ENCODE measurements around the gene ABLIM2. TPM values are rescaled to one million over a fixed set of nuclear protein-coding genes. Genes with fewer than 3 reads are reported as not detected.
A peak's percentile ranks its signal among the peaks of the same experiment; 100 is the strongest.

Gene ABLIM2
- total and polyA plus RNA-seq, 2 of the 13 experiments (the other 11 are each of a cell fraction or from before 2014, with no cell fraction given): 0.20 to 0.37 TPM

GRCh38 chr4:7960790-7961655 lies 197.6 kb downstream of the ABLIM2 start:
- Histone ChIP-seq H2AFZ (ENCODE audit: low read length) (no peak overlapping the region), H3K4me3 (replicated peaks in 1 of 3; ENCODE audit: insufficient read depth in 1 of 3, low read depth in 2 of 3, low read length in 3 of 3) (no peak overlapping the region), H3K27ac (ENCODE audit: extremely low read length, insufficient read depth, low read length) (no peak overlapping the region), H3K4me2 (ENCODE audit: low read depth, low read length) (peak overlapping the region; percentile 18; the same call in 1 of the 2 replicates), H3K9me3 (ENCODE audit: low read length) (no peaks in the 10 kb centered on the region), H3K36me3 (replicated peaks in 1 of 2; ENCODE audit: control insufficient read depth in 1 of 2, insufficient read depth in 2 of 2, low read length in 2 of 2) (no peaks in the 10 kb centered on the region), H3K79me2 (ENCODE audit: insufficient read depth, low read length) (no peaks in the 10 kb centered on the region), H3K4me1 (ENCODE audit: insufficient read depth, low read length) (peaks cover 78% of the 10 kb centered on the region), H4K20me1 (ENCODE audit: insufficient read depth, low read length) (no peaks in the 10 kb centered on the region), H3K27me3 (ENCODE audit: control insufficient read depth in 1 of 2, insufficient read depth in 2 of 2, low read length in 2 of 2) (peaks cover 0 to 37% of the 10 kb centered on the region in 2 experiments; a peak in 4 of 5 replicates), H3K9ac (ENCODE audit: insufficient read depth, low read depth, low read length) (no peak overlapping the region)
- 0 out of 2 replicates have a peak, but pooled peaks have one; percentile 13 for TF ChIP-seq ZNF770 (CRISPR knock-in tag; IDR thresholded peaks at IDR 0.05)
- no peak for TF ChIP-seq ATAD3A (CRISPR knock-in tag; IDR thresholded peaks at IDR 0.05)
- CTCF ChIA-PET (ENCODE audit: low intra/inter-chr PET ratio, low total read pairs): no interaction called here
- whole genome bisulfite sequencing (ENCODE audit: low lambda C conversion rate): 26% methylated on average over 16 of the region's 19 CpGs
- DNase-seq (ENCODE audit: low spot score): no peak
- intact Hi-C loops (cut with micrococcal nuclease; ENCODE audit: unreplicated experiment) (no loop called here), in situ Hi-C loops (cut with HindIII; ENCODE audit: extremely low pct_ligation_motif_present, low pct_unique_long_range_greater_than_20kb) (no loop called here)
- FAIRE-seq: no peak
- no TSS peak for BruUV-seq (replicated peaks)
- no peak for ATAC-seq
- POLR2A ChIA-PET: no interaction called here

GRCh38 chr4:7960017-7960789 lies 198.4 kb downstream of the ABLIM2 start:
- Histone ChIP-seq H3K9ac (ENCODE audit: insufficient read depth, low read depth, low read length) (no peak overlapping the region), H3K4me3 (replicated peaks in 1 of 3; ENCODE audit: insufficient read depth in 1 of 3, low read depth in 2 of 3, low read length in 3 of 3) (no peak overlapping the region), H3K79me2 (ENCODE audit: insufficient read depth, low read length) (no peaks in the 10 kb centered on the region), H3K4me2 (ENCODE audit: low read depth, low read length) (no peak overlapping the region), H3K9me3 (ENCODE audit: low read length) (no peaks in the 10 kb centered on the region), H4K20me1 (ENCODE audit: insufficient read depth, low read length) (no peaks in the 10 kb centered on the region), H2AFZ (ENCODE audit: low read length) (no peak overlapping the region), H3K4me1 (ENCODE audit: insufficient read depth, low read length) (peaks cover 71% of the 10 kb centered on the region), H3K27me3 (ENCODE audit: control insufficient read depth in 1 of 2, insufficient read depth in 2 of 2, low read length in 2 of 2) (peaks cover 0 to 29% of the 10 kb centered on the region in 2 experiments; a peak in 4 of 5 replicates), H3K36me3 (replicated peaks in 1 of 2; ENCODE audit: control insufficient read depth in 1 of 2, insufficient read depth in 2 of 2, low read length in 2 of 2) (no peaks in the 10 kb centered on the region), H3K27ac (ENCODE audit: extremely low read length, insufficient read depth, low read length) (no peak overlapping the region)
- WGBS (ENCODE audit: low lambda C conversion rate): 32% methylated on average over 6 of the region's 11 CpGs
- intact Hi-C loops (cut with micrococcal nuclease; ENCODE audit: unreplicated experiment) (no loop called here), in situ Hi-C loops (cut with HindIII; ENCODE audit: extremely low pct_ligation_motif_present, low pct_unique_long_range_greater_than_20kb) (no loop called here)
- POLR2A ChIA-PET: no interaction called here
- CTCF ChIA-PET (ENCODE audit: low intra/inter-chr PET ratio, low total read pairs): no interaction called here
- ATAC-seq (no peak), FAIRE-seq (no peak), DNase-seq (ENCODE audit: low spot score) (no peak)
- BruUV-seq (replicated peaks): no TSS peak
- TF ChIP-seq ZNF564 (CRISPR knock-in tag; IDR thresholded peaks at IDR 0.05) (no peak), ZNF740 (CRISPR knock-in tag; IDR thresholded peaks at IDR 0.05) (no peak), ZNF781 (CRISPR knock-in tag; IDR thresholded peaks at IDR 0.05; ENCODE audit: borderline replicate concordance, not compliant biosample characterization) (no peak), ZNF672 (CRISPR knock-in tag; IDR thresholded peaks at IDR 0.05) (no peak), ZNF12 (CRISPR knock-in tag; IDR thresholded peaks at IDR 0.05) (no peak), GMEB2 (CRISPR knock-in tag; IDR thresholded peaks at IDR 0.05; ENCODE audit: low read depth) (no peak), HINFP (CRISPR knock-in tag; IDR thresholded peaks at IDR 0.05; ENCODE audit: low read depth) (no peak), ONECUT2 (CRISPR knock-in tag; IDR thresholded peaks at IDR 0.05) (no peak)

All from HepG2 (cell line).